Ishikawa (cell line): ENCODE results near the gene CPNE6.

Experiments
- CEBPB ChIP-seq: IDR thresholded peaks from 2 replicates; pipeline ENCODE4 v1.6.1; 2012
- CREB1 ChIP-seq: IDR thresholded peaks from 2 replicates; pipeline ENCODE4 v1.6.1; 2012; ENCODE audit warnings: low read depth
- EGR1 ChIP-seq: IDR thresholded peaks from 2 replicates; pipeline ENCODE4 v1.6.1; 2012
- EP300 ChIP-seq: IDR thresholded peaks from 2 replicates; pipeline ENCODE4 v1.6.1; 2012; ENCODE audit warnings: borderline replicate concordance
- FOXM1 ChIP-seq: IDR thresholded peaks from 2 replicates; pipeline ENCODE4 v1.6.1; 2012; ENCODE audit warnings: low read depth, borderline replicate concordance
- NFIC ChIP-seq: IDR thresholded peaks from 2 replicates; pipeline ENCODE4 v1.6.1; 2012
- RAD21 ChIP-seq: IDR thresholded peaks from 2 replicates; pipeline ENCODE4 v1.6.1; 2012; ENCODE audit warnings: low read depth
- TAF1 ChIP-seq: IDR thresholded peaks from 2 replicates; pipeline ENCODE4 v1.6.1; 2012; ENCODE audit warnings: low read depth, mild to moderate bottlenecking
- TCF12 ChIP-seq: IDR thresholded peaks from 2 replicates; pipeline ENCODE4 v1.6.1; 2012; ENCODE audit warnings: low read depth
- TEAD4 ChIP-seq: IDR thresholded peaks from 2 replicates; pipeline ENCODE4 v1.6.1; 2012
- YY1 ChIP-seq: IDR thresholded peaks from 2 replicates; pipeline ENCODE4 v1.6.1; 2012; ENCODE audit warnings: low read depth
- ZBTB7A ChIP-seq: IDR thresholded peaks from 2 replicates; pipeline ENCODE4 v1.6.1; 2012; ENCODE audit warnings: low read depth
- TF ChIP-seq, protein P1 (sequence below): IDR thresholded peaks from 2 replicates; pipeline ENCODE4 v1.6.1; 2012
- TF ChIP-seq, protein P2 (sequence below): IDR thresholded peaks from 2 replicates; pipeline ENCODE4 v1.6.1; 2012
- TF ChIP-seq, protein P3 (sequence below): IDR thresholded peaks from 2 replicates; pipeline ENCODE4 v1.6.1; 2012; ENCODE audit warnings: low read depth, mild to moderate bottlenecking

The CPNE6 gene

DNA sequence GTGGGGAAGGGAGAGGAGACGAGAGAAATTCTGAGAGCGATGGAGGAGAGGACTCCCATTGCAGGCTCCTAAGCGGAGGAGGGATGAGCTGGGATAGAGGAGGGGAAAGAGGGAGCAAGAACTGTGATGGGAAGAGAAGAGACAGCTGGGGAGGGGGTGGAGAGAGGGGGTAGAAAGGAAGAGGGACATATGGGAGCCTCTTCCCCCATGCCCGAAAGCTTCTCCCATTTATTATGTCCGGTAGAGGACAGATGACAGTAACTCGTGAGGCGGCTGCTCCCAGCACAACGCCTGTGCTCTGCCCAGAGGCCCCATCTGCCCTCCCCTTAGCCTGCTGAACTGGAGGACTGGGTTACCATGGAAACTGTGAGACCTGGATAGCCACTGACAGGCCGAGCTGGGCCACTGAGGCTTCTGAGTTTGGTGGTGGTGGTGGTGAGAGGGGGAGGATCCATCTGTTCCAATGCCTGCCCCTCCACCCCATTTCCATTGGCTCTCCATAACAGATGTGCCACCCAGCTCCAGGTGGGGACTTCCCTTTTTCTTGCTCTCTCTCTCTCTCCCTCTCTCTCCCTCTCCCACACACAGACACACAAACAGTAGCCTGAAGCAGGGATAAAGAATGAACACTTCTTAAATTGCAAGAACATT, 8.3 kb downstream of the CPNE6 start:
- TF ChIP-seq RAD21 = no peak
- TF ChIP-seq, protein P1, sequence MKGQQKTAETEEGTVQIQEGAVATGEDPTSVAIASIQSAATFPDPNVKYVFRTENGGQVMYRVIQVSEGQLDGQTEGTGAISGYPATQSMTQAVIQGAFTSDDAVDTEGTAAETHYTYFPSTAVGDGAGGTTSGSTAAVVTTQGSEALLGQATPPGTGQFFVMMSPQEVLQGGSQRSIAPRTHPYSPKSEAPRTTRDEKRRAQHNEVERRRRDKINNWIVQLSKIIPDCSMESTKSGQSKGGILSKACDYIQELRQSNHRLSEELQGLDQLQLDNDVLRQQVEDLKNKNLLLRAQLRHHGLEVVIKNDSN = no peak
- no peak for TF ChIP-seq TEAD4
- no peak for TF ChIP-seq TCF12
- no peak for TF ChIP-seq CEBPB
- TF ChIP-seq, protein P2, sequence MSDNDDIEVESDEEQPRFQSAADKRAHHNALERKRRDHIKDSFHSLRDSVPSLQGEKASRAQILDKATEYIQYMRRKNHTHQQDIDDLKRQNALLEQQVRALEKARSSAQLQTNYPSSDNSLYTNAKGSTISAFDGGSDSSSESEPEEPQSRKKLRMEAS = no peak
- TF ChIP-seq, protein P3, sequence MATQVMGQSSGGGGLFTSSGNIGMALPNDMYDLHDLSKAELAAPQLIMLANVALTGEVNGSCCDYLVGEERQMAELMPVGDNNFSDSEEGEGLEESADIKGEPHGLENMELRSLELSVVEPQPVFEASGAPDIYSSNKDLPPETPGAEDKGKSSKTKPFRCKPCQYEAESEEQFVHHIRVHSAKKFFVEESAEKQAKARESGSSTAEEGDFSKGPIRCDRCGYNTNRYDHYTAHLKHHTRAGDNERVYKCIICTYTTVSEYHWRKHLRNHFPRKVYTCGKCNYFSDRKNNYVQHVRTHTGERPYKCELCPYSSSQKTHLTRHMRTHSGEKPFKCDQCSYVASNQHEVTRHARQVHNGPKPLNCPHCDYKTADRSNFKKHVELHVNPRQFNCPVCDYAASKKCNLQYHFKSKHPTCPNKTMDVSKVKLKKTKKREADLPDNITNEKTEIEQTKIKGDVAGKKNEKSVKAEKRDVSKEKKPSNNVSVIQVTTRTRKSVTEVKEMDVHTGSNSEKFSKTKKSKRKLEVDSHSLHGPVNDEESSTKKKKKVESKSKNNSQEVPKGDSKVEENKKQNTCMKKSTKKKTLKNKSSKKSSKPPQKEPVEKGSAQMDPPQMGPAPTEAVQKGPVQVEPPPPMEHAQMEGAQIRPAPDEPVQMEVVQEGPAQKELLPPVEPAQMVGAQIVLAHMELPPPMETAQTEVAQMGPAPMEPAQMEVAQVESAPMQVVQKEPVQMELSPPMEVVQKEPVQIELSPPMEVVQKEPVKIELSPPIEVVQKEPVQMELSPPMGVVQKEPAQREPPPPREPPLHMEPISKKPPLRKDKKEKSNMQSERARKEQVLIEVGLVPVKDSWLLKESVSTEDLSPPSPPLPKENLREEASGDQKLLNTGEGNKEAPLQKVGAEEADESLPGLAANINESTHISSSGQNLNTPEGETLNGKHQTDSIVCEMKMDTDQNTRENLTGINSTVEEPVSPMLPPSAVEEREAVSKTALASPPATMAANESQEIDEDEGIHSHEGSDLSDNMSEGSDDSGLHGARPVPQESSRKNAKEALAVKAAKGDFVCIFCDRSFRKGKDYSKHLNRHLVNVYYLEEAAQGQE = no peak
- no peak for TF ChIP-seq YY1
- no peak for TF ChIP-seq EGR1
- TF ChIP-seq FOXM1 = no peak
- no peak for TF ChIP-seq NFIC
- no peak for TF ChIP-seq ZBTB7A
- no peak for TF ChIP-seq CREB1
- no peak for TF ChIP-seq TAF1
- TF ChIP-seq EP300 = no peak

DNA sequence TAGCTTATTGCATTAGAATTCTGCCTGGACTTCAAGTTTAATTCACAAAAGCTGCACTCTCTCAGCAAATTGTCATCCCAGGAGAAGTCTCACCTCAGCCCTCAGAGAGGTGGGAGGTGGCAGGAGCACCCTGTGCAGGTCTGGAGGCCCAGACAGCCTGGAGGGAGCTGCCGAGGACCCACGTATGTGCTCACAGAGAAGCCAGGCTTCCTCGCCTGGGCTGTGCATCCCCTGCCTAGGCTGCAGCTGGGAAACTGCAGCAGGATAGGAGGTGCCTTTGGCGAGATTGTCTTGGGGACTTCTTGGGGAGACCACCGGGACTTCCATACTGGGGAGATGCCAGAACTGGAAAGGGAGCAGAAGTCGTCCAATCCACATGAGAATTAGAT, 8.8 kb downstream of the CPNE6 start:
- TF ChIP-seq YY1 = no peak
- no peak for TF ChIP-seq EP300
- TF ChIP-seq NFIC = no peak
- no peak for TF ChIP-seq TCF12

DNA sequence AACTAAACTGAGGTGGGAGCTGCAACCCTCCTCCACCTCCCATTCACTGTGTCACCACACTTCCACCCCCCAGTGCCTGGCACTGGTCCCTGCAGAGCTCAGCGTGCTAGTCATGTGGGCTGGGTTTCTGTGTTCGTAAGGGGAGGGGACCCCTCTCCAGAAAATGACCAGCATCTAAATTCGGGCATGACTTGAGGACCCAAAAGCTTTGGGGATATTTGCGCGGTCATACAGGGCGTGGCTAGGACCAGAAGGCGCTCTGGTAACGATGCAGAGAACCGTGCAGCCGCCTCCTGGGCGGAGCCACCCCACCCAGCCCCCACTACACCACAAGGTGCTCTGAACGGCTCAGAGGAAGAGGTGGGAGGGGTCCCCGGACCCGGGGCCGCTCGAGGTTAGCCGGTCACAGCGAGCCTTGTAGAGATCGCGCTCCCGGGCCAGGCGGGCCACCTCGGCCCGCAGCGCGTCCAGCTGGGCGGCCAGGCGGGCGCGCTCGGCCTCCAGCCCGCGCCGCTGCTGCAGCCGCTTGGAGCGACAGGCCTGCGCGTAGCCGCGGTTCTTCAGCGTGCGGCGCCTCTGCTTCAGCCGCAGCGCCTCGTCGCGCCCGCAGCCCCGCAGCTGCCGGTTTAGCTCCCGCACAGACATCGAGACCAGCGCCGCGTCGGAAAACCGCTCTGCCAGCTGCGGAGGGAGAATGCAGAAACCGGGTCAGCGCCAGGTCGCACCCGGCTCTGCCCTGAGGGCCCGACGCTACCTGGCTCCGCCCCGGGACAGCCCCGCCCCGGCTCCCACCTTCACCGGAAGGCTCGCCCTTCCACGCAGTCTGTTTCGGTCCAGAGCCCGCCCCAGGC, 9.8 kb downstream of the CPNE6 start:
- no peak for TF ChIP-seq RAD21
- TF ChIP-seq YY1 = no peak
- TF ChIP-seq, protein P3 = no peak
- TF ChIP-seq TEAD4 = peak; percentile 16; the same call in 1 of the 2 replicates
- TF ChIP-seq TCF12 = no peak
- TF ChIP-seq CREB1 = no peak
- TF ChIP-seq, protein P2 = peak; percentile 33; the same call in 1 of the 2 replicates
- peak; percentile 56 for TF ChIP-seq TAF1
- TF ChIP-seq NFIC = no peak
- no peak for TF ChIP-seq CEBPB
- TF ChIP-seq, protein P1 = no peak
- no peak for TF ChIP-seq ZBTB7A
- TF ChIP-seq EP300 = no peak
- no peak for TF ChIP-seq EGR1
- TF ChIP-seq FOXM1 = no peak

DNA sequence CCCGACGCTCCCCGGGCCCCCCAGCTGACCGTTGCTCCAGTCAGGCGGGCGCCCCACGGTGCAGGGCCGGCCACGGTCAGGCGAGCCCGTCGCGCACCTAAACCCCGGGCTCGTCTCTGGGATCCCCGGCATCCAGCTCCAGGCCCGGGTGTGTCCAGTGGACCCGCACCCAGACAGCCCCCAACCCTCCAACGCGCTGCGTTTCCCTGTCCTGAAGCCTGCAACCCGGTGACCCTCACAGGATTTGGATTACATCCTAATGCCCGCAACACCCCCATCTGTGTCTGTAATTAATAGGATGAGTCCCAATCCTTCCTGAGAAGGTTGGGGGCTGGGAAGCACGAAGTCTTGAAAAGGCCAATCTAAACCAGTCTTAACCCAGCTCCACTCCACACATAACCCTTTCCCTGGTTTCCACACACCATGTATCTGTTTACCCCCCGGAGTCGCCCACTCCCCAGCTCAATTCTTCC, 10.4 kb downstream of the CPNE6 start:
- TF ChIP-seq YY1 (no peak), CEBPB (no peak), TAF1 (no peak), TEAD4 (no peak), FOXM1 (no peak), RAD21 (no peak), CREB1 (no peak), TCF12 (no peak), NFIC (no peak), EGR1 (no peak), EP300 (no peak), ZBTB7A (no peak)
- TF ChIP-seq, protein P3 = no peak
- TF ChIP-seq, protein P1 = no peak
- TF ChIP-seq, protein P2 = no peak
